Measurements from ENCODE around the gene ATE1. TPM values are rescaled to one million over a fixed set of nuclear protein-coding genes. Genes with fewer than 3 reads are reported as not detected.

Gene ATE1
- total and polyA plus RNA-seq, 2 donors (not counting 3 experiments of a cell fraction or from before 2014, with no cell fraction given), result 8.7 to 27.1 TPM

DNA sequence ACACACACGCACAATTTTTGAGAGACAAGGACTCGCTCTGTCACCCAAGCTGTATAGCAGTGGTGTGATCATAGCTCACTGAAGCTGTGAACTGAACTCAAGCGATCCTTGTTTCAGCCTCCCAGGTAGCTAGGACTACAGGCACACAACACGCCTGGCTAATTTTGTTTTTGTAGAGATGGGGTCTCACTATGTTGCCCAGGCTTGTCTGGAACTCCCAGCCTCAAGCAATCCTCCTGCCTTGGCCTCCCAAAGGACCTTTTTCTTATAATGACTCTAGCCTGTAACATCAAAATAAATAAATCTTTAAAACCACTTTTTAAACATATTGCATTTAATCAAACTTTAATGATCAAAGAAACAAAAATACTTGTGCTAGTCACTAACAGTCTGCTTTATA, 188.7 kb downstream of the ATE1 start:
- Histone ChIP-seq H3K9ac (replicated peaks; ENCODE audit: extremely low read depth, insufficient read depth, low read length) (no peak overlapping the region), H3K9me3 (replicated peaks; ENCODE audit: control insufficient read depth, insufficient read depth, low read length) (no peaks in the 10 kb centered on the region), H3K4me2 (ENCODE audit: insufficient read depth, low read length) (no peak overlapping the region), H3K36me3 (ENCODE audit: control insufficient read depth in 2 of 2, extremely low read depth in 1 of 2, insufficient read depth in 2 of 2, low read length in 2 of 2) (no peaks in the 10 kb centered on the region), H3K27ac (ENCODE audit: insufficient read depth, low read depth, low read length) (no peak overlapping the region), H3K4me1 (ENCODE audit: control insufficient read depth, extremely low read depth, insufficient read depth, low read length) (peaks cover 22% of the 10 kb centered on the region), H2AFZ (ENCODE audit: low read depth, low read length) (no peak overlapping the region), H3K79me2 (ENCODE audit: control insufficient read depth, insufficient read depth, low read length) (no peaks in the 10 kb centered on the region), H3K4me3 (replicated peaks in 1 of 3; ENCODE audit: insufficient read depth in 1 of 3, low read depth in 1 of 3, low read length in 3 of 3) (no peak overlapping the region), H3K27me3 (ENCODE audit: control insufficient read depth in 2 of 2, insufficient read depth in 2 of 2, low read length in 2 of 2) (no peaks in the 10 kb centered on the region), H4K20me1 (replicated peaks; ENCODE audit: control insufficient read depth, extremely low read depth, insufficient read depth, low read length) (no peaks in the 10 kb centered on the region), H3K9me1 (replicated peaks; ENCODE audit: control insufficient read depth, extremely low read depth, insufficient read depth, low read length) (no peaks in the 10 kb centered on the region)
- no TSS peak for BruUV-seq (replicated peaks)
- TF ChIP-seq GATA2 (IDR thresholded peaks at IDR 0.05; ENCODE audit: insufficient read depth, insufficient read length, low read depth, low read length) (no peak), POLR2A (IDR thresholded peaks at IDR 0.05; ENCODE audit: low read depth, low read length) (no peak), JUN (IDR thresholded peaks at IDR 0.05; ENCODE audit: borderline replicate concordance, insufficient read depth, insufficient read length, low read depth) (no peak), EZH2 (IDR thresholded peaks at IDR 0.05; ENCODE audit: borderline replicate concordance, low read depth, low read length, severe bottlenecking) (no peak), FOS (IDR thresholded peaks at IDR 0.05; ENCODE audit: borderline replicate concordance, insufficient read depth, low read length) (no peak), POLR2AphosphoS5 (IDR thresholded peaks at IDR 0.05; ENCODE audit: insufficient read depth, low read depth, low read length) (no peak), MYC (IDR thresholded peaks at IDR 0.05; ENCODE audit: low read depth, low read length) (no peak)
- TF ChIP-seq, protein P1, sequence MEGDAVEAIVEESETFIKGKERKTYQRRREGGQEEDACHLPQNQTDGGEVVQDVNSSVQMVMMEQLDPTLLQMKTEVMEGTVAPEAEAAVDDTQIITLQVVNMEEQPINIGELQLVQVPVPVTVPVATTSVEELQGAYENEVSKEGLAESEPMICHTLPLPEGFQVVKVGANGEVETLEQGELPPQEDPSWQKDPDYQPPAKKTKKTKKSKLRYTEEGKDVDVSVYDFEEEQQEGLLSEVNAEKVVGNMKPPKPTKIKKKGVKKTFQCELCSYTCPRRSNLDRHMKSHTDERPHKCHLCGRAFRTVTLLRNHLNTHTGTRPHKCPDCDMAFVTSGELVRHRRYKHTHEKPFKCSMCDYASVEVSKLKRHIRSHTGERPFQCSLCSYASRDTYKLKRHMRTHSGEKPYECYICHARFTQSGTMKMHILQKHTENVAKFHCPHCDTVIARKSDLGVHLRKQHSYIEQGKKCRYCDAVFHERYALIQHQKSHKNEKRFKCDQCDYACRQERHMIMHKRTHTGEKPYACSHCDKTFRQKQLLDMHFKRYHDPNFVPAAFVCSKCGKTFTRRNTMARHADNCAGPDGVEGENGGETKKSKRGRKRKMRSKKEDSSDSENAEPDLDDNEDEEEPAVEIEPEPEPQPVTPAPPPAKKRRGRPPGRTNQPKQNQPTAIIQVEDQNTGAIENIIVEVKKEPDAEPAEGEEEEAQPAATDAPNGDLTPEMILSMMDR (IDR thresholded peaks at IDR 0.05; ENCODE audit: extremely low read depth in 1 of 2, insufficient read depth in 1 of 2, low read depth in 1 of 2, low read length in 2 of 2), result no peak
- TF ChIP-seq, protein P2, sequence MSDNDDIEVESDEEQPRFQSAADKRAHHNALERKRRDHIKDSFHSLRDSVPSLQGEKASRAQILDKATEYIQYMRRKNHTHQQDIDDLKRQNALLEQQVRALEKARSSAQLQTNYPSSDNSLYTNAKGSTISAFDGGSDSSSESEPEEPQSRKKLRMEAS (IDR thresholded peaks at IDR 0.05; ENCODE audit: insufficient read depth, insufficient read length), result no peak
- no peak for FAIRE-seq
- DNase-seq (ENCODE audit: low read depth, low spot score), result no peak
- ChIA-PET CTCF (interaction anchor here (0.7 to 1.3 kb wide), 5 partner anchors 8 to 162 kb away, joined by 3 to 4 read pairs (median 3); no protein-coding TSS in a partner anchor), POLR2A (no interaction called here)
- dilution Hi-C loops (cut with MboI; ENCODE audit: extremely low pct_ligation_motif_present, low sequenced_read_pairs) (no loop called here), intact Hi-C loops (cut with micrococcal nuclease) (loop anchor here (10.0 kb wide), 1 partner anchor 1514 kb away; no protein-coding TSS in a partner anchor)
